SJSA1 (cell line): ENCODE data around the gene DUSP16. TPM values are rescaled to one million over a fixed set of nuclear protein-coding genes. Genes with fewer than 3 reads are reported as not detected.
A peak's percentile ranks its signal among the peaks of the same experiment; 100 is the strongest.
"Not testable (repeated sequence)": the region's sequence is repeated elsewhere in the genome, so short reads cannot be mapped to it uniquely, and the experiment has no call there.

ENCODE experiments used
- DNase-seq, 2 experiments: peaks; one replicate each; pipeline ENCODE4 v3.0.0-alpha.2; 2015 to 2020; ENCODE audit warnings: low spot score in 2 of 2, low read depth in 1 of 2
- H3K27ac ChIP-seq: fragments of 250-450 bp; sonication (Bioruptor Pico); 2 replicates; pipeline ENCODE4 v1.5.1; 2020; ENCODE audit warnings: mild to moderate bottlenecking, moderate library complexity
- H3K27me3 ChIP-seq: fragments of 250-450 bp; sonication (Bioruptor Pico); replicated peaks from 2 replicates; pipeline ENCODE4 v1.5.1; 2020; ENCODE audit warnings: mild to moderate bottlenecking, moderate library complexity
- H3K36me3 ChIP-seq: fragments of 250-450 bp; sonication (Bioruptor Pico); 2 replicates; pipeline ENCODE4 v1.5.1; 2020; ENCODE audit warnings: mild to moderate bottlenecking
- H3K4me1 ChIP-seq: fragments of 250-450 bp; sonication (Bioruptor Pico); replicated peaks from 2 replicates; pipeline ENCODE4 v1.6.1; 2021; ENCODE audit warnings: mild to moderate bottlenecking
- H3K4me3 ChIP-seq: fragments of 250-450 bp; sonication (Bioruptor Pico); 2 replicates; pipeline ENCODE4 v1.5.1; 2020; ENCODE audit warnings: mild to moderate bottlenecking
- H3K9me3 ChIP-seq: fragments of 250-450 bp; sonication (Bioruptor Pico); replicated peaks from 2 replicates; pipeline ENCODE4 v1.5.1; 2020; ENCODE audit warnings: mild to moderate bottlenecking
- total RNA-seq: library from RNA; depleted of rRNA; stranded (reverse); fragments of >200 nt; shearing (Covaris generic); gene quantifications from 2 replicates; pipeline ENCODE4 v1.2.3, GENCODE V29; 2014

Gene DUSP16
- total RNA-seq, 1 experiment from 2014 or later, result 12.3 TPM

DNA sequence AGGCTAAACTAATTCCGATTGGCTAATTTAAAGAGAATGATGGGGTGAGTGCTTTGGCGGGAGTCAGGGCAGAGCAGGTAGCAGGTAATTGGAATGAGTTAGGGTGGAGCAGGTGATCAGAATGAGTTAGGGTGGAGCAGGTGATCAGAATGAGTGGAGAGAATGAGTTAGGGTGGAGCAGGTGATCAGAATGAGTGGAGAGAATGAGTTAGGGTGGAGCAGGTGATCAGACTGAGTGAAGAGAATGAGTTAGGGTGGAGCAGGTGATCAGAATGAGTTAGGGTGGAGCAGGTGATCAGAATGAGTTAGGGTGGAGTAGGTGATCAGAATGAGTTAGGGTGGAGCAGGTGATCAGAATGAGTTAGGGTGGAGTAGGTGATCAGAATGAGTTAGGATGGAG, 33.3 kb upstream of the DUSP16 start:
- H3K4me1 ChIP-seq, result peaks cover 16% of the 10 kb centered on the region
- H3K9me3 ChIP-seq, H3K36me3 ChIP-seq, H3K4me3 ChIP-seq, H3K27ac ChIP-seq, DNase-seq, H3K27me3 ChIP-seq: not testable (repeated sequence)

DNA sequence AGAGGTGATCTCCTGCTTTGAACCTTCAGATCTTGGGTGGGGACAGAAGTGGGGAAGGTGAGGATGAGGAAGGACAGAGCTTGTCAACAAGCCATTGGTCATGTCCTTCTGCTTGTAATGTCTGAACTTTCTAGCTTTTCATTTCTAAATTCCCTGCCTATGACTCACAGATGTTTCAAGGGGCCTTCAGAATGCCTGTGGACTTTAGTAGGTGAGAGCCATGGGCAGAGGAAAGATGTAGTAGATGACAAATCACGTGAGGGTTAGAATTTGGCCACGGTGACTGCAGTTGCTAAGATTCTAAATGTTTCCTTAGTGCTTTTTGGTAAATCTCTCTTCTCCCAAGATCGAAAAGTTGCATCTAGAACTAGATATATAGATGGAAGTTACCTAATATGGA, 30.3 kb upstream of the DUSP16 start:
- Histone ChIP-seq H3K4me1 (peaks cover 16% of the 10 kb centered on the region), H3K27me3 (no peaks in the 10 kb centered on the region), H3K27ac (no peak overlapping the region), H3K4me3 (no peak overlapping the region), H3K36me3 (no peaks in the 10 kb centered on the region), H3K9me3 (no peaks in the 10 kb centered on the region; the same call in 1 of the 2 replicates)
- DNase-seq, result peak in 1 of 2 experiments; percentile 60

DNA sequence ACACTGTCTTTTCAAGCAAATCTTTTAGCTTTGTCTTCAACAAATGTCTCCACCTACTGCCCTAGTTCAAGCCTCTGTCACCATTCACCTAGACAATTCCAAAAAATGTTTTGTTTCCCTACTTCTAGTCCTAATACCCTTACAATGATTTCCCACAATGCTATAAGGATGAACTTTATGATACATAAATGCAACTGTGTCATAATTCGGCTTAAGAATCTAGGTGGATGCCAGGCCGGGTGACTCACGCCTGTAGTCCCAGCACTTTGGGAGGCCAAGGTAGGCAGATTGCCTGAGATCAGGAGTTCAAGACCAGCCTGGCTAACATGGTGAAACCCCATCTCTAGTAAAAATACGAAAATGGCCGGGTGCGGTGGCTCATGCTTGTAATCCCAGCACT, 28.3 kb upstream of the DUSP16 start:
- H3K27ac ChIP-seq, result no peak overlapping the region
- no peaks in the 10 kb centered on the region for H3K27me3 ChIP-seq
- DNase-seq, result no peak
- H3K9me3 ChIP-seq, result no peaks in the 10 kb centered on the region; the same call in 1 of the 2 replicates
- H3K36me3 ChIP-seq, result no peaks in the 10 kb centered on the region
- H3K4me1 ChIP-seq, result peaks cover 16% of the 10 kb centered on the region
- no peak overlapping the region for H3K4me3 ChIP-seq

DNA sequence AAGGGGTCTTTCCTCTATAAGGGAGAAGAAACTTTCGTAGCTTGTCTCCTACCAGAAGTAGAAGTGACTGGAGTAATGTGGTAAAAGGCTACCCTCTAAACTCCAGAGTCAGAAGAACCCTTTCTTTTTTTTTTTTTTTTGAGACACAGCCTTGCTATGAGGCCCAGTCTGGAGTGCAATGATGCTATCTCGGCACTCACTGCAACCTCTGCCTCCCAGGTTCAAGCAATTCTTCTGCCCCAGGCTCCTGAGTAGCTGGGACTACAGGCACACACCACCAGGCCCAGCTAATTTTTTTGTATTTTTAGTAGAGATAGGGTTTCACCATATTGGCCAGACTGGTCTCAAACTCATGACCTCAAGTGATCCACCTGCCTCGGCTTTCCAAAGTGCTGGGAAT, 25.8 kb upstream of the DUSP16 start:
- H3K27ac ChIP-seq, H3K36me3 ChIP-seq, H3K27me3 ChIP-seq, DNase-seq, H3K9me3 ChIP-seq, H3K4me3 ChIP-seq: not testable (repeated sequence)
- H3K4me1 ChIP-seq, result peaks cover 16% of the 10 kb centered on the region

DNA sequence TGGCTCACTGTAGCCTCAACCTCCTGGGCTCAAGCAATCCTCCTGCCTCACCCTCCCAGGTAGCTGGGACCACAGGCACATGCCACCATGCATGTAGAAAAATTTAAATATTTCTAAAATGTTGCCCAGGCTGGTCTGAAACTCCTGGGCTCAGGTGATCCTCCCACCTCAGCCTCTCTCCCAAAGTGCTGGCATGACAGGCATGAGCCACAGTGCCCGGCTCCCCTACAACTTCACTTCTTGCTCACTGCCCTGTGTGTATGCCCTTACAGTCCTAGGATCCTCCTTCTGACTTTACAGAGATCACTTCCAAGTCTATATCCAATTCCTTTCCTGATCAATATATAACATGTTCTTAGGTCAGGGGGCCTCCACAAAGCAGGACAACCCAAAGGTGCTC, 25.2 kb upstream of the DUSP16 start:
- H3K27me3 ChIP-seq, result no peaks in the 10 kb centered on the region
- no peak overlapping the region for H3K4me3 ChIP-seq
- H3K9me3 ChIP-seq, result no peaks in the 10 kb centered on the region; the same call in 1 of the 2 replicates
- no peak for DNase-seq
- peaks cover 11% of the 10 kb centered on the region for H3K4me1 ChIP-seq
- H3K27ac ChIP-seq, result no peak overlapping the region
- H3K36me3 ChIP-seq, result no peaks in the 10 kb centered on the region

DNA sequence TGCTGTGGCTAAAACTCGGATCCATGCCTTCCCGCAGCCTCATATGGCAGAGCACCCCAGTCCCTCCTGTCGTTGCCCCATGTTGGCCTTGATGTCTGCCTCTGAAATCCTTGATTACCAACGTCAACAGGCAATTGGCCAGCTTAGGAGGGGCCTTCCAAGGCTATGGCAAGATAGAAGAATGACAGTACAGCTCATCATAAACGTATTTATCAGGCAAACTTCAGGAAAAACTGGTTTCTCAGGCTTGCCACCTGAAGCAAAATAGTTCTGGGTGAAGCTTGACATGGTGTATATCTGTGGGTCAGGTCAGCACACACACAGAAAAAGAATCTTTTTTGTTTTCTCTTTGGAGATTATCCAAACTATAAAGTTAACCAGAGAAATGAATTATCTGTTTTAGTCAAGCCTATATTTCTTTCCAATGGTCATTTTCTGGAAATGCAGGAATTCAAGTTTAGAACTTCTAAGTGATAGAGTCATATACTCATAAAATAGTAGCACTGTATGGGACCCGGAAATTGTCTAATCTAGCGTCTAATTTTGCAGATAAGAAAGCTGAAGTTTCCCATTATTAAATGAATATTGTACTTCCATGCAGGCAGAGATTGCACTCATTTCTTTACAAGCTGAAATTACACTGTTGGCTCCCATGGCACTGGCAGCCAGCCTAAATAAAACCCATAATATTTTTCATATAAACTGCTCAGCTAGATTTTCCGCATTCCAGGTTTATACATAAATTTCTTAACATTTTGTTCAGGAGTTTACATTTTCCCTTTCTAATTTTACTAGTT, 24.4 kb upstream of the DUSP16 start:
- DNase-seq, result no peak
- Histone ChIP-seq H3K9me3 (no peaks in the 10 kb centered on the region; the same call in 1 of the 2 replicates), H3K36me3 (no peaks in the 10 kb centered on the region), H3K4me1 (peaks cover 3% of the 10 kb centered on the region), H3K4me3 (no peak overlapping the region), H3K27me3 (no peaks in the 10 kb centered on the region), H3K27ac (no peak overlapping the region)

DNA sequence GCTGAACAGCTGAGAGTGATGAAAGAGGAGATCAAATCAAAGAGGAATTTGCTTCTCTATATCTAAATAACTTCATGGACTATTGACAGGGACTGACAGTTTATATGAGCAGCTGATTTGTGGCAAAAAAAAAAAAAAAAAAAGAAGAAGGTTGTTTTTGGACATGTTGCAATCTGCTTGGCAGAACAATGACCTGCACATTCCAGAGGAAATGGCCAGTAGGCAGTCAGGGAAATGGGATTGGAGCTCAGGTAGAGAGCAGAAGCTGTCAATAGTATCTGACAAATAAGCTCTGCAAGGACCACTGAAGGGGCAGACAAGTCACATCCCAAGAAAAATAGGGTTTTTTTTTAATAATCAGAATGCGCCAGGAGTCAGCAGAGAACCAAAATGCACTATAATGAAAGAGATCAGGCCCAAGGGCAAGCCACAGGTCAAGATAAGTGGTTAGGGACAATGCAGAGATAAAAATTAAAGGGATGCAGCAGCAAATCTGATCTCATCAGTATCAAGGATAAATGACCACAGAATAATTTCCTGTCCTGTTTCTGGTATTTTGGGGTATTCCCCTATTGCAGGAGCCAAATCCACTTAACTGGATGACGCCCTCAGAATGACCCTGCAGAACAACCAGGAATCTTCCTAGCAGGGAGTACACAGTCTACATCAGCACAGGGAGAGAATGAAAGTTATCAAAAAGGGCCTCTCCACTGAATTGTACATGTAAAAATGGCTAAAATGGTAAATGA, 22.6 kb upstream of the DUSP16 start:
- Histone ChIP-seq H3K27me3 (no peaks in the 10 kb centered on the region), H3K4me1 (no peaks in the 10 kb centered on the region), H3K27ac (no peak overlapping the region), H3K9me3 (no peaks in the 10 kb centered on the region), H3K4me3 (no peak overlapping the region), H3K36me3 (no peaks in the 10 kb centered on the region)
- no peak for DNase-seq

DNA sequence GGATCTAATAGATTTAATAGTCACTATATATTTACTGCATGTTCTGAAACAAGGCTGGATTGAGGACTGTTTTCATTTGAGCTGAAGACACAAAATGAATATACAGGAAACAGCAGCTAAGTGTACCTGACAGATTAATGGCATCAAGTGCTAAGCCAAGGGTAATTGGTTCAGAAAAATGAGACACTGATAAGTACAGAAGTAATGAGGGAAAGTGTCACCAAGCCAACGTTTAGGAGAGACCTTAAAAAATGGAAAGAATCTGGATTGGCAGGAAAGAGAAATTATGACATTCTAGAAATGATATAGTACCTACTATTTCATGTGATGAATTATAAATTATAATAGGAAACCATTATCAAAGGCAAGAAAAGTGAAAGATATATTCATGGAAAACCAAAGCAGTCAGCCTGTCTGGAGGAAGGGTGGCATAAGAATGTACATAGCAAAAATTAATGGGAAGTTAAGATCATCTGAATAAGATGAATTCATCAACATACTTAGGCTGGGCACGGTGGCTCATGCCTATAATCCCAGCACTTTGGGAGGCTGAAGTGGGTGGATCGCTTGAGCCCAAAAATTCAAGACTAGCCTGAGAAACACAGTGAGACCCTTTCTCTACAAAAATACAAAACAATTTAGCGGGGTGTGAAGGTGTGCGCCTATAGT, 21.0 kb upstream of the DUSP16 start:
- H3K4me3 ChIP-seq, result no peak overlapping the region
- H3K4me1 ChIP-seq, result no peaks in the 10 kb centered on the region
- no peak for DNase-seq
- H3K27ac ChIP-seq, result no peak overlapping the region
- H3K9me3 ChIP-seq, result no peaks in the 10 kb centered on the region
- no peaks in the 10 kb centered on the region for H3K36me3 ChIP-seq
- no peaks in the 10 kb centered on the region for H3K27me3 ChIP-seq

DNA sequence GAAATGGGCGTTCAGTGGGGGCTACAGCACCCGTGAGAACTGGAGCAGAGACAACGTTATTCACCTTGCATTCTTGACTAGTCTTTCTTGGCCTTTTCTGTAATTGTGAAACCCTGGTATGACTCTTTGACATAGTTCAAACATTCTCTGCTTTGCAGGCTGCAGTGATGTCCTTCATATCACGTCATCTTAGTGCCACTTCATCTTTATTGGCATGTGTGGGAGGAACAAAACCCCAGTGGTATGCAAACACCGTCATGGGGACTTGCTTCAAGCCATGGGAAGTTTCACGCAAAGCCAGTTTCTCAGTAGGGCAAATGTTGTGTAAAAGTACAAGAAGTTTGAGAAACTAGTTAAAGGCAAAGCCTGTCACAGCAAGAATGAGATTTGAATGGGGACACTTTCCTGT, 20.2 kb upstream of the DUSP16 start:
- H3K9me3 ChIP-seq, result no peaks in the 10 kb centered on the region
- no peaks in the 10 kb centered on the region for H3K36me3 ChIP-seq
- H3K4me1 ChIP-seq, result no peaks in the 10 kb centered on the region
- no peaks in the 10 kb centered on the region for H3K27me3 ChIP-seq
- no peak overlapping the region for H3K4me3 ChIP-seq
- no peak for DNase-seq
- no peak overlapping the region for H3K27ac ChIP-seq

DNA sequence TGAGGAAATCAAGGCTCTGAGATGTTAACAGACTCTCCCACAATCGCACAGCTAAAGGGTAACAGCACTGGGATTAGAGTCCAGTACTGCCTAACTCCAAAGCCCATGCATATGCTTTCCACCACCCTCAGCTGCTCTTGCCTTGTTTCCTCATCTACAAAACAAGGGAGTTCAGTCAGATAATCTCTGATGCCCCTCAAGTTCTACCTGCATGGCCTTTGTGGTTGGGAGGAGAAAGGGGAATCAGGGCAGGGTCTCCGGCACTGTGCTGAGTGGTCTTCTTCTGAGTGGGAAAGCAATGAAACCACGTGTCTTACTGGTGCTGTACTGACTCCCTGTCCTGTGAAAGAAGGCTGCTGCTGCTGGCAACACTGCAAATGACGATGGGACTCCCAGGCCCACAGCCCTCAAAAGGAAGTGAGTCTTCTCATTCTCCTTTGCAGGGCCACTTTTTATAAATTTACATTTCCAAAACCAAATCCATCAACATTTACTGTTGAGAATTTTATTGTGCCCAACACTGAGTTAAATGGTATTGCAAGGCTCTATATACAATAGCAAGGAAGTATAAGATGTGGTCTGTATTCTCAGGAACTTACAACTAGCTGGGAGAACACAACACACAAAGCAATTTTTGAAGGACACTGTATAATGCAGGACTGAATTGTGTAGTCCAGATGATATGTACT, 19.7 kb upstream of the DUSP16 start:
- Histone ChIP-seq H3K4me3 (no peak overlapping the region), H3K9me3 (no peaks in the 10 kb centered on the region), H3K27me3 (no peaks in the 10 kb centered on the region), H3K27ac (no peak overlapping the region), H3K4me1 (no peaks in the 10 kb centered on the region), H3K36me3 (no peaks in the 10 kb centered on the region)
- DNase-seq, result no peak

DNA sequence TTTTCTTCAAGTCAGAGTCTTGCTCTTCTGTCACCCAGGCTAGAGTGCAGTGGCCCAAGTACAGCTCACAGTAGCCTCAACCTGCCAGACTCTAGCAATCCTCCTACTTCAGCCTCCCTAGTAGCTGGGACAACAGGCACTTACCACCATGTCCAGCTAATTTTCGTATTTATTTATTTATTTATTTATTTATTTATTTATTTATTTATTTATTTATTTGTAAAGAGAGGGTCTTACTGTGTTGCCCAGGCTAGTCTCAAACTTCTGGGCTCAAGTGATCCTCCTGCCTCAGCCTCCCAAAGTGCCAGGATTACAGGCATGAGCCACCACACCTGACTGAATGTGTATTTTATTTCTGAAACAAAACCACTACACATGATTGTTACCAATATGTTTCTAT, 18.1 kb upstream of the DUSP16 start:
- not testable (repeated sequence) for H3K36me3 ChIP-seq, H3K27me3 ChIP-seq, H3K27ac ChIP-seq, DNase-seq, H3K9me3 ChIP-seq, H3K4me3 ChIP-seq, H3K4me1 ChIP-seq

DNA sequence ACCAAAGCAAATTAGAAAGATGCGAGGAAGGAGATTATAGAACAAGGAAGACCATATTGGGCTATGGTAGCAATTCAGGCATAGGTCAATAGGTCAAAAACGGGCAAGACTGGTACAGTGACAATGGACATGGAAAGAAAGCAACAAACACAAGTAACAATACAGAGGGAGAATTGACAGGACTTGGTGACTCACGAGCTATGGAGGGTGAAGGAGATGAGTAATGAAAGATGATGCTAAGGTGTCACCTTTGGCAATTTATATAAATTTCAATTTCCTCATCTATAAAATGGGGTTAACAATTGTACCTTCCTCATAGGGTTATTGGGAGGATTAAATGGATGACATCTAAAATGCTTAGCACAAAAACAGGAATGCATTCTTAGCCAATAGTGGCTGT, 15.1 kb upstream of the DUSP16 start:
- Histone ChIP-seq H3K9me3 (no peaks in the 10 kb centered on the region), H3K27ac (no peak overlapping the region), H3K36me3 (no peaks in the 10 kb centered on the region), H3K4me1 (no peaks in the 10 kb centered on the region), H3K27me3 (no peaks in the 10 kb centered on the region), H3K4me3 (no peak overlapping the region)
- no peak for DNase-seq

DNA sequence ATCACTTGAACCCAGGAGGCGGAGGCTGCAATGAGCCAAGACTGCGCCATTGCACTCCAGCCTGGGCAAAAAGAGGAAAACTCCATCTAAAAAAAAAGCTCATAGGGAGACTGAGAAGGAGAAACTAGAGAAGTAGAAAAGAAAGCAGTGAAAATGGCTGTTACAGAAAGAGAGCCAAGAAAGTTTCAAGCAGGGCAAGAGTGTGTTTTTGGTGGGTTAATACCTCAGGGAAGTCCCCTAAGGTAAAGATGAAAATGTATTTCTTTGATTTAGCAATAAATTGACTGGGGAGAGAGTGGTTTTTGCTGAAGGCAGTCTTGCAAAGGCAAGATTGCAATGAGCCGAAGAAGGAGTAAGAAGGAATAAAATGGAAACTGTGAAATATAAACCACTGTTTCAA, 10.0 kb upstream of the DUSP16 start:
- DNase-seq, result no peak
- H3K4me1 ChIP-seq, result no peaks in the 10 kb centered on the region
- H3K27me3 ChIP-seq, result no peaks in the 10 kb centered on the region
- H3K36me3 ChIP-seq, result no peaks in the 10 kb centered on the region
- H3K9me3 ChIP-seq, result no peaks in the 10 kb centered on the region
- H3K27ac ChIP-seq, result no peak overlapping the region
- no peak overlapping the region for H3K4me3 ChIP-seq
